NCI-H1436 treated with DMSO at 0.1 percent for 48 hours (cell line): ENCODE data around the gene SBF1.

Experiments
- DNase-seq: peaks from one replicate; lab custom pipeline; 2025; lab: John Stamatoyannopoulos, UW

The SBF1 gene

GRCh38 chr22:50485221-50486131 is 10.6 kb upstream of the SBF1 start:
- DNase-seq = no peak

GRCh38 chr22:50483977-50484853 is 9.4 kb upstream of the SBF1 start:
- DNase-seq = no peak

- DNase-seq = no peak
Observed at GRCh38 chr22:50483556-50483955, 8.7 kb upstream of the SBF1 start.

GRCh38 chr22:50483106-50483505 is 8.3 kb upstream of the SBF1 start:
- no peak for DNase-seq

- no peak for DNase-seq
Observed at GRCh38 chr22:50482107-50483074, 7.6 kb upstream of the SBF1 start.

- DNase-seq = no peak
Observed at GRCh38 chr22:50481440-50482106, 6.7 kb upstream of the SBF1 start, which contains the start of gene ADM2. TSS of gene ADM2 (plus strand) at chr22:50481543. CDS start at chr22:50481848, 305 bp downstream.

GRCh38 chr22:50481045-50481439 is 6.2 kb upstream of the SBF1 start:
- no peak for DNase-seq

GRCh38 chr22:50479721-50480120 is 4.9 kb upstream of the SBF1 start:
- DNase-seq = no peak

- DNase-seq = no peak
Observed at GRCh38 chr22:50477923-50478322, 3.1 kb upstream of the SBF1 start.

- peak; percentile 90 for DNase-seq
Observed at GRCh38 chr22:50476868-50477267, 2.0 kb upstream of the SBF1 start.

- DNase-seq = no peak
Observed at GRCh38 chr22:50475652-50476002, 792 bp upstream of the SBF1 start.

- DNase-seq = no peak
Observed at GRCh38 chr22:50473855-50474671, 772 bp downstream of the SBF1 start.

- DNase-seq = no peak
Observed at GRCh38 chr22:50473088-50473487, 1.7 kb downstream of the SBF1 start.

- DNase-seq = no peak
Observed at GRCh38 chr22:50471962-50472361, 2.9 kb downstream of the SBF1 start.

GRCh38 chr22:50471197-50471847 is 3.5 kb downstream of the SBF1 start:
- DNase-seq = no peak

- no peak for DNase-seq
Observed at GRCh38 chr22:50470491-50470890, 4.3 kb downstream of the SBF1 start.

- peak; percentile 68 for DNase-seq
Observed at GRCh38 chr22:50469377-50470305, 5.2 kb downstream of the SBF1 start.

GRCh38 chr22:50468626-50469025 is 6.2 kb downstream of the SBF1 start:
- DNase-seq = no peak
